GM10266 (cell line): ENCODE measurements around the gene RANBP10.

Experiments
- DNase-seq: peaks from one replicate; pipeline ENCODE4 v3.0.0; 2012; ENCODE audit errors: extremely low spot score
- TF ChIP-seq, protein P1 (sequence below): IDR thresholded peaks from 2 replicates; pipeline ENCODE4 v1.5.1; 2012; ENCODE audit warnings: mild to moderate bottlenecking, low read depth; ENCODE audit not compliant: control insufficient read depth, insufficient read depth; ENCODE audit errors: missing control alignments

The RANBP10 gene

DNA sequence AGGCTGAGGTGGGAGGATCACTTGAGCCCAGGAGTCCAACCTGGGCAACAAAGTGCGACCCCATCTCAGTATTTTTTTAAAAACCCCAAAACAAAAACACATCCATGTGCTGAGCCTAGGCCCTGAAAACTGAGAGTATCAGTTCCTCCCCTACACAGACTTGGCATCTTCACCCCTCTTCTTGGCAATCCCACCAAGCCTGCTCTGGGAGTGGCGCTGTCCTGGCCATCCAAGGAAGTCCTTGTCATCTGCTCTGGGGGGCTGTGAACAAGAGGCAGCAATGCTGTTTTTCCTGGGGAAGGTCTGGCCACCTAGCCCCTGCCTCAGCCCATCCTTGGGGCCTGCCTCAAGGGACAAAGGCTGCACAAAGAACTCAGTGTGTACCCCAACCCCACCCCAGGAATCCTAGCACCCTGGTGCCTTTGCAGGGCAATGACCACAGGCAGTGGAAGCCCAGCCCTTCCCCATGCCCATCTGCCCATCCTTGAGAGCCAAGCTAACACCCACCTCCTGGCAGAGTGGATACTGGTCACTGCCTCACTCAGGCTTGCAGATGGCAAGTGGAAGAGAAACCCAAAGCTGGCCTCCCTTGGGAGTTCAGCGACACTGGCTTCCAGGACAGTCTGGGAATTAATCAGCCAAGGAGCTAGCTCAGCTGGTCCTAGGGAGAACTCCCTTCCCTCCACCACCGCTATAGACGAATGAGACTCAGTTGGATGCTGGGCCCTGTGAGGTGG lies 72.5 kb downstream of the RANBP10 start:
- TF ChIP-seq, protein P1, sequence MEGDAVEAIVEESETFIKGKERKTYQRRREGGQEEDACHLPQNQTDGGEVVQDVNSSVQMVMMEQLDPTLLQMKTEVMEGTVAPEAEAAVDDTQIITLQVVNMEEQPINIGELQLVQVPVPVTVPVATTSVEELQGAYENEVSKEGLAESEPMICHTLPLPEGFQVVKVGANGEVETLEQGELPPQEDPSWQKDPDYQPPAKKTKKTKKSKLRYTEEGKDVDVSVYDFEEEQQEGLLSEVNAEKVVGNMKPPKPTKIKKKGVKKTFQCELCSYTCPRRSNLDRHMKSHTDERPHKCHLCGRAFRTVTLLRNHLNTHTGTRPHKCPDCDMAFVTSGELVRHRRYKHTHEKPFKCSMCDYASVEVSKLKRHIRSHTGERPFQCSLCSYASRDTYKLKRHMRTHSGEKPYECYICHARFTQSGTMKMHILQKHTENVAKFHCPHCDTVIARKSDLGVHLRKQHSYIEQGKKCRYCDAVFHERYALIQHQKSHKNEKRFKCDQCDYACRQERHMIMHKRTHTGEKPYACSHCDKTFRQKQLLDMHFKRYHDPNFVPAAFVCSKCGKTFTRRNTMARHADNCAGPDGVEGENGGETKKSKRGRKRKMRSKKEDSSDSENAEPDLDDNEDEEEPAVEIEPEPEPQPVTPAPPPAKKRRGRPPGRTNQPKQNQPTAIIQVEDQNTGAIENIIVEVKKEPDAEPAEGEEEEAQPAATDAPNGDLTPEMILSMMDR = no peak
- no peak for DNase-seq

DNA sequence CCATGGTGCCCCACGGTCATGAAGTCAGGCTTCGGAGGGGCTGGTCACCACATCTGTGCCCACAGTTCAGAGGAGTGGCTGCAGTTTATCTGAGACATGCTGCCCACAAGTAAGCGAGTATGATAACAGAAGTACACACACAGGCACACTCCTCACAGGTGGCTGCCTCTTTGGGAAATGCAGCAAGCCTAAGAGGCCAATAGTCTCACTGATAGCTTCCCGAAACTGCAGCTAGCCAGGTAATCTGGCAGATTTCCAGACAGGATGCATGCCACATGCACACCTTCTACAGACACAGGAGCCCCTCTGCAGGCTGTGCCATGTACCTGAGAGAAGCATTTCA lies 74.6 kb downstream of the RANBP10 start:
- no peak for DNase-seq
- TF ChIP-seq, protein P1 = no peak

DNA sequence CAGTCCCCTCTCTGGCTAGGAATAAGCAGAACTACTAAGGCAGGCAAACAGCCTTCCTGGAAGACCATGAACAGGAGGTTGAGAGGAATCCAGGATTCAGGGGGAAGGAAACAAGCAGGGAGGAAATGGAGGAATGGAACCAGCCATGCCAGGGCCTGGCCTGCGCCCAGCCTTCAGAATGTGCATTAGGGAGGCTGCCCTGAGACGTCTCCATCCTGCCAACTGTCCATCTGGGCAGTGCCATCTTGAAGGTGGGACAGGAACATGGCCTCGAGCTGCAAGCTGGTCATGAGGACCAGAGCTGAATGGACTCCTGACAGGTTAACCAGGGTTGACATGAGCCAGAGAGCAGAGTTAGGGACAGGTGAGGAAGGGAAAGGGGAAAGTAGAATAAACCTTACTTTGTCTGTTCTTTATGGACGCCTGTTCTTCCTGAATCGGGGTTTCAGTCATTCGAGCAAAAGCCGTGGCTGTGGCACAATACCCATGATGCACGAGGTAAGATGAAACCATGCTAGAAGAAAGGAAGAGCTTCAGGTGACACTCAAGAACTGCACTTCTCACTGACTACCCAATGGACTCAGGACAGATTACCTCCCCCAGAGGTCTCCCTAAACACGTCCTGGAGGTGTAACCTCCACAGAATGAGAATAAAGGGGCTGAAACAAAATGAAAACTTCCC lies 75.1 kb downstream of the RANBP10 start:
- TF ChIP-seq, protein P1 = no peak
- DNase-seq = no peak

DNA sequence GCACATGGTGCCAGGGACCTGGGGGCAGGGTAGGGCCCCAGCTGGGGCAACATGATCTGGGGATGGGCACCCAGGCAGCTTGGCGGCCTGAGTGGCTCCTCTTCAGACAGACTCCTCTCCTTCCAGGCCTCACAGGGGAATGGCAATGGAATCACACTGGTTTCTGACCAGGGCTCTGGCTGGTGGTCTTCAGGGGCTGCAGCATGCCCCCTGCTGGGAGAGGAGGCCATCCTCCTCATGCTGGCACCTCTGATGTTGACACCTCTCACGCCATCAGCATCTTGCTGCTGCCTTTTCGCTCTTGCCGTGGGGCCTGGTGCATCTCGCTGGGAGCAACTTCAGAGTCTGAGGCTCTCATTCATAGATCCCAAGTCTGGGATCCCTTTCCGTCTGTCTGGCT lies 76.0 kb downstream of the RANBP10 start:
- TF ChIP-seq, protein P1 = no peak
- DNase-seq = no peak

DNA sequence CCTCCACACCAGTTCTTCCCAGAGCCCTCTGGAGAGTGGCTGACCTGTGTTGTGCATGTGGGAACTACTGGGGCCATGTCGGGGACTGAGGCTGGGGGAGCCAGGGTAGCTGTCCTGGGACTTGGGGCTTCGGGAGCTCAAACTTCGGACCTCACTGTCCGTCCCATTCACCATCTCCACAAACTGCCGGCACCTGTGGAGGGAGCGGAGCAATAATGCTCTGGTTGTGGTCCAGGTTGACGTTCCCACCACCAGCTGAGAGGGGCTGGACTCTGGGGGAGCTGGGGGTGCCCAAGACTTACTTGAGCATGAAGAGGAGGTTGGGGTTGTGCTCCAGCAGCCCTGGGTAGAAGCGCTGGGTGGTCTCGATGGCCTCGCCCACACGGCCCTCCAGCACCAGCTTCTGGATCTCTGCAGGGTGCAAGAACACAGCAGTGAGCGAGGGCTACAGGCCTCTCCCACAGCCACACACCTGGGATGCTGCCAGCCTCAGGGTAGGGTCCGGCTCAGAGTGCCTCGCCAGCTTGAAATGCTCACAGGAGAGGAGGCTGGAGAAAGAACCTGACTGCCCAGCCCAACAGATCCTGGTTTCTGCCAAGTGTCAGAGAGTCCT lies 76.6 kb downstream of the RANBP10 start:
- TF ChIP-seq, protein P1 = no peak
- DNase-seq = no peak

DNA sequence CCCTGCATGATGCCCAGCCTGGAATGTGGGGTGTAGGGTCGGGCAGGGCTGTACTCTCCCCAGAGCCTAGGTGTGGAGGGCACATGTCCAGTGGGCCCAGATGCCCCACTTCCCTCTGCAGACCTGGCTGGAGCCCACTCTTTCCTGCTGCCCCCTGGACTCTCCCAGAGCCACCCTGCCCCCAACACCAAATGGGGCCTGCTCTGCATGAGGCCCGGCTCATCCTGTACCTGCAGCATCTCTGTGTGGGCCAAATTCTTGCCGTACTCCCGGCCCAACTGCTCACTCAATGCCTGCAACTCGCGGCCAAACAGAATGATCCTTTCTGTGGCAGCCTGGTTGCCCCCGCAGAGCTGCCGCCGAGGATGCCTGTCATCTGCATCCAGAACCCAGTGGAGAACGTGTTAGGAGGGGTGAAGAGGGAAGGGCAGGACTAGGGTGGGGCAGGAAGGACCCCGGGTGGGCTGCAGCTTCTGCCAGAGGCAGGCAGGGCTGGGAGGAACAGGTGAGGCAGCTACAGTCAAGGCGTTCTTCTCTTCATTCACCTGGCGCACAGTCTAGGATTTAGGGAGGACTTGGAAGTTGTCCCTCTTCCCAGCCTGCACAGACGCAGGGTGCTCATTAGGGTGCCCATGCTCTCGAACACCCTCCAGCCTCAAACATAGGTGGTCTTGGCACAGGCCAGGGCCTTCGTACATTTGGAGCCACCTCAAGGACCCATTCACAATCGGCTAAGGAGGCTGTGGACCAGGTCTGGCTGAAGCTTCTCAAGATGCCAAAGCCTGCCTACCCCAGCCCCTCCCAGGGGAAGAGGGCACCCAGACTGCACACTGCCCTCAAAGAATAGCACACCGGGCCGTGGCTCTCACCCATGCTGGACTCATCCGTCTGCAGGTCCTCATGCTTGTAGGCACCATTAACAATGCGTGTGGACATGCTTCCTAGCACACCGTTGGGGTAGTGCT lies 78.6 kb downstream of the RANBP10 start:
- no peak for DNase-seq
- TF ChIP-seq, protein P1 = no peak
